CD4-positive, CD25-positive, alpha-beta regulatory T cell (primary cell): ENCODE data around the gene ACTN4. TPM values are rescaled to one million over a fixed set of nuclear protein-coding genes. Genes with fewer than 3 reads are reported as not detected.

Experiments
- ATAC-seq, 2 donors: fragments of 150-1000 bp; cut with Tn5 transposase; one replicate each; pipeline ENCODE4 v1.10.0; 2021; ENCODE audit warnings: low read depth in 2 of 2, moderate number of reproducible peaks in 2 of 2, moderate library complexity in 1 of 2
- DNase-seq, 3 donors: peaks; one replicate each; pipeline versions ENCODE4 v3.0.0 to v3.0.0-alpha.2; 2012 to 2022; ENCODE audit warnings: mixed read lengths in 1 of 3
- H3K27ac ChIP-seq: one replicate; pipeline ENCODE4 v1.7.0; 2013; ENCODE audit warnings: mild to moderate bottlenecking, low read length; ENCODE audit not compliant: insufficient read depth, poor library complexity, severe bottlenecking
- H3K27me3 ChIP-seq: one replicate; pipeline ENCODE4 v1.7.0; 2013; ENCODE audit warnings: low read length; ENCODE audit not compliant: control insufficient read depth, insufficient read depth
- H3K36me3 ChIP-seq: one replicate; pipeline ENCODE4 v1.7.0; 2013; ENCODE audit warnings: mild to moderate bottlenecking, low read length, moderate library complexity; ENCODE audit not compliant: control insufficient read depth, insufficient read depth
- H3K4me1 ChIP-seq: 2 replicates; pipeline ENCODE4 v1.7.0; 2013; ENCODE audit warnings: mild to moderate bottlenecking, low read length; ENCODE audit not compliant: insufficient read depth, control insufficient read depth, poor library complexity, severe bottlenecking
- H3K4me3 ChIP-seq: one replicate; pipeline ENCODE4 v1.7.0; 2013; ENCODE audit warnings: low read depth, mild to moderate bottlenecking, low read length, moderate library complexity
- H3K9me3 ChIP-seq, 2 experiments: 1 replicate in 1 of 2; 2 replicates in 1 of 2; pipeline ENCODE4 v1.7.0; 2013; ENCODE audit warnings: low read length in 2 of 2, mild to moderate bottlenecking in 1 of 2, moderate library complexity in 1 of 2; ENCODE audit not compliant: control insufficient read depth in 2 of 2
- H3K27ac Mint-ChIP-seq, 3 donors: one replicate each; pipeline ENCODE4 v1.8.0; 2020 to 2022; ENCODE audit warnings: mild to moderate bottlenecking in 3 of 3, mixed read lengths in 3 of 3, moderate library complexity in 2 of 3
- H3K27me3 Mint-ChIP-seq: one replicate; pipeline ENCODE4 v1.8.0; 2022; ENCODE audit warnings: mild to moderate bottlenecking, mixed read lengths
- H3K36me3 Mint-ChIP-seq: one replicate; pipeline ENCODE4 v1.8.0; 2020; ENCODE audit warnings: mixed read lengths
- H3K4me1 Mint-ChIP-seq, 4 donors: one replicate each; pipeline ENCODE4 v1.8.0; 2020 to 2022; ENCODE audit warnings: mixed read lengths in 4 of 4, mild to moderate bottlenecking in 1 of 4
- H3K4me3 Mint-ChIP-seq, 4 donors: one replicate each; pipeline ENCODE4 v1.8.0; 2020 to 2022; ENCODE audit warnings: mild to moderate bottlenecking in 4 of 4, mixed read lengths in 4 of 4, moderate library complexity in 3 of 4
- H3K9me3 Mint-ChIP-seq, 7 donors: one replicate each; pipeline ENCODE4 v1.8.0; 2020 to 2022; ENCODE audit warnings: mixed read lengths in 7 of 7, mild to moderate bottlenecking in 3 of 7, moderate library complexity in 2 of 7
- polyA plus RNA-seq, 4 donors: library from polyadenylated mRNA; unstranded; fragments of 300-500 nt; fragmentation: Illumina TruSeq; gene quantifications; one replicate each; pipeline ENCODE4 v1.2.3, GENCODE V29; 2021
- total RNA-seq: library from RNA; stranded (reverse); gene quantifications from one replicate; pipeline ENCODE4 v1.2.3, GENCODE V29; 2022

Gene ACTN4
- total and polyA plus RNA-seq, 5 donors from 2014 or later, result 11.2 to 323 (median 20.2) TPM

DNA sequence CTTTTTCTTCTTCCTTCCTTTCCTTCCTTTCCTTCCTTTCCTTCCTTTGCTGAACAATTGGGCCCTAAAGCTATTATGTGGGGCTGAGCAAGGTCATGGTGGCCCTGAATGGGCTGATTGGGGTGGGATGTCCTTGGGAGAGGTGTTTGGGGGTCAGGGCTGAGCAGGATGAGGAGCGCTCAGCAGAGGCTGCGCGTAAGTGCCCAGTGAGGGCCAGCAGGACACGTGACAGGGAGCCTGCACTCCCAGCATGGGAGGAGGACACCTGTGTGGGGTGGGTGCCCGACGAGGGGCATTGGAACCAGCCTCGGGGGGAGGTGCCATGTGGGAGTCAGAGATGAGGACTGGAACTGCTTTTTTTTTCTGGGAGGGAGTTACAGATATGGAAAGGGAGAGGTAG is 131.3 kb downstream of the ACTN4 start:
- Mint-ChIP-seq H3K36me3 (no peaks in the 10 kb centered on the region), H3K4me1 (peaks cover 0 to 3% (median 0%) of the 10 kb centered on the region in 4 donors), H3K4me3 (no peak overlapping the region), H3K27ac (peak overlapping the region in 1 of 3 donors; percentile 84), H3K27me3 (peaks cover 12% of the 10 kb centered on the region), H3K9me3 (peaks cover 0 to 1% (median 0%) of the 10 kb centered on the region in 7 donors)
- no peaks in the 10 kb centered on the region for H3K9me3 ChIP-seq
- no peaks in the 10 kb centered on the region for H3K36me3 ChIP-seq
- ATAC-seq, result no peak
- DNase-seq, result no peak
- H3K4me1 ChIP-seq, result no peaks in the 10 kb centered on the region
- H3K27me3 ChIP-seq, result no peaks in the 10 kb centered on the region
- no peak overlapping the region for H3K4me3 ChIP-seq
- no peak overlapping the region for H3K27ac ChIP-seq

- Histone ChIP-seq H3K36me3 (no peaks in the 10 kb centered on the region), H3K4me1 (no peaks in the 10 kb centered on the region), H3K9me3 (no peaks in the 10 kb centered on the region), H3K27me3 (no peaks in the 10 kb centered on the region), H3K27ac (no peak overlapping the region), H3K4me3 (no peak overlapping the region)
- DNase-seq (no peak), ATAC-seq (no peak)
- H3K9me3 Mint-ChIP-seq, result peaks cover 0 to 1% (median 0%) of the 10 kb centered on the region in 7 donors
- H3K4me3 Mint-ChIP-seq, result no peak overlapping the region
- no peak overlapping the region for H3K27ac Mint-ChIP-seq
- no peaks in the 10 kb centered on the region for H3K36me3 Mint-ChIP-seq
- H3K4me1 Mint-ChIP-seq, result no peaks in the 10 kb centered on the region
- peaks cover 15% of the 10 kb centered on the region for H3K27me3 Mint-ChIP-seq
Measured at GRCh38 chr19:38780443-38780842, 133.0 kb downstream of the ACTN4 start.

GRCh38 chr19:38781058-38781457 is 133.6 kb downstream of the ACTN4 start:
- Mint-ChIP-seq H3K9me3 (peaks cover 0 to 1% (median 0%) of the 10 kb centered on the region in 7 donors), H3K27me3 (peaks cover 15% of the 10 kb centered on the region), H3K27ac (no peak overlapping the region), H3K4me3 (no peak overlapping the region), H3K36me3 (no peaks in the 10 kb centered on the region), H3K4me1 (no peaks in the 10 kb centered on the region)
- H3K4me3 ChIP-seq, result no peak overlapping the region
- no peaks in the 10 kb centered on the region for H3K27me3 ChIP-seq
- DNase-seq, result no peak
- H3K27ac ChIP-seq, result no peak overlapping the region
- H3K36me3 ChIP-seq, result no peaks in the 10 kb centered on the region
- H3K9me3 ChIP-seq, result no peaks in the 10 kb centered on the region
- no peaks in the 10 kb centered on the region for H3K4me1 ChIP-seq
- no peak for ATAC-seq

Other genes with a start within 250 kb of the ACTN4 start
- gene FAM98C, start 244.6 kb upstream of the ACTN4 start, total RNA-seq, result 41.3 TPM
- gene FAM98C, start 244.6 kb upstream of the ACTN4 start, polyA plus RNA-seq, result 10 to 100 TPM; 17.2 to 20.8 (median 19.8) TPM
- gene RASGRP4, start 221.4 kb upstream of the ACTN4 start, total RNA-seq, result 10.9 TPM
- 1 to 10 TPM; 1.6 to 9.3 (median 5.0) TPM for gene RASGRP4, start 221.4 kb upstream of the ACTN4 start, polyA plus RNA-seq
- 4.9 TPM for gene RYR1, start 214.0 kb upstream of the ACTN4 start, total RNA-seq
- gene RYR1, start 214.0 kb upstream of the ACTN4 start, polyA plus RNA-seq, result under 1 TPM; 0.07 to 0.65 (median 0.34) TPM
- gene MAP4K1, start 29.7 kb upstream of the ACTN4 start, total RNA-seq, result 310 TPM
- gene MAP4K1, start 29.7 kb upstream of the ACTN4 start, polyA plus RNA-seq, result 100 to 1,000 TPM; 117 to 164 (median 140) TPM
- gene EIF3K, start 28.5 kb upstream of the ACTN4 start, total RNA-seq, result 319 TPM
- 100 to 1,000 TPM; 429 to 508 (median 476) TPM for gene EIF3K, start 28.5 kb upstream of the ACTN4 start, polyA plus RNA-seq
- gene CAPN12, start 96.8 kb downstream of the ACTN4 start, total RNA-seq, result 6.1 TPM
- 1 to 10 TPM; 1.0 to 2.6 (median 1.9) TPM for gene CAPN12, start 96.8 kb downstream of the ACTN4 start, polyA plus RNA-seq
- gene LGALS7, start 125.9 kb downstream of the ACTN4 start, total RNA-seq, result not detected
- not detected for gene LGALS7, start 125.9 kb downstream of the ACTN4 start, polyA plus RNA-seq
- gene LGALS7B, start 141.6 kb downstream of the ACTN4 start, total RNA-seq, result not detected
- gene LGALS7B, start 141.6 kb downstream of the ACTN4 start, polyA plus RNA-seq, result not detected
- 2.1 TPM for gene LGALS4, start 165.3 kb downstream of the ACTN4 start, total RNA-seq
- gene LGALS4, start 165.3 kb downstream of the ACTN4 start, polyA plus RNA-seq, result under 1 TPM in 1 of 4 donors, not detected in 3; 0.10 TPM
- 95.2 TPM for gene ECH1, start 184.1 kb downstream of the ACTN4 start, total RNA-seq
- gene ECH1, start 184.1 kb downstream of the ACTN4 start, polyA plus RNA-seq, result 100 to 1,000 TPM; 248 to 308 (median 277) TPM
- 503 TPM for gene HNRNPL, start 202.3 kb downstream of the ACTN4 start, total RNA-seq
- gene HNRNPL, start 202.3 kb downstream of the ACTN4 start, polyA plus RNA-seq, result 10 to 100 TPM; 66.3 to 93.6 (median 85.5) TPM
- 48.9 TPM for gene RINL, start 230.6 kb downstream of the ACTN4 start, total RNA-seq
- 10 to 100 TPM; 30.1 to 39.7 (median 36.5) TPM for gene RINL, start 230.6 kb downstream of the ACTN4 start, polyA plus RNA-seq